K562 (cell line): ENCODE measurements around the gene GALNT17. TPM values are rescaled to one million over a fixed set of nuclear protein-coding genes. Genes with fewer than 3 reads are reported as not detected.

Experiments used
- ATAC-seq: fragments of 200-7000 bp; cut with Tn5 transposase; 3 replicates; pipeline ENCODE4 v1.9.1; 2020; ENCODE audit warnings: moderate library complexity
- BruUV-seq: library from RNA; stranded (reverse); fragments of 400-500 nt; replicated peaks from 2 replicates; lab custom pipeline; 2021; lab: Mats Ljungman, UMichigan
- CTCF ChIA-PET: fragments of 300-600 bp; formaldehyde crosslinking; extraction: SDS; loops from one replicate; lab custom pipeline; 2021; ENCODE audit warnings: low intra/inter-chr PET ratio; lab: Yijun Ruan, JAX
- POLR2A ChIA-PET: fragments of 300-600, 350-650 bp; sonication (Branson Sonifier 250); formaldehyde crosslinking; extraction: SDS; loops from one replicate; lab custom pipeline; 2021; ENCODE audit warnings: antibody characterized with exemption, inconsistent platforms; lab: Yijun Ruan, JAX
- DNase-seq, 4 experiments: peaks; one replicate each; pipeline versions ENCODE4 v3.0.0 to v3.0.0-alpha.2; 2011 to 2018; ENCODE audit warnings: low spot score in 3 of 4, mixed read lengths in 3 of 4; ENCODE audit errors: extremely low read depth in 1 of 4
- FAIRE-seq: peaks from 2 replicates; lab custom pipeline; 2011; peaks lifted over from hg19 to GRCh38; lab: Jason Lieb, UNC
- H2AFZ ChIP-seq: 2 replicates; pipeline ENCODE4 v1.6.0; 2011; ENCODE audit warnings: low read depth, low read length, control low read depth, inconsistent platforms
- H3K27ac ChIP-seq: fragments of 200-600 bp; 3 replicates; pipeline ENCODE4 v1.8.0; 2011; ENCODE audit warnings: low read depth, mild to moderate bottlenecking, control low read depth, inconsistent platforms, low read length, moderate library complexity, mixed read lengths; ENCODE audit errors: extremely low read depth
- H3K27me3 ChIP-seq, 2 experiments: fragments of 300-600 bp in 1 of 2; 2 replicates in 1 of 2; 3 replicates in 1 of 2; pipeline versions ENCODE4 v1.6.0 to v1.8.0; 2011; ENCODE audit warnings: inconsistent platforms in 2 of 2, low read length in 2 of 2, mild to moderate bottlenecking in 1 of 2, mixed read lengths in 1 of 2, moderate library complexity in 1 of 2; ENCODE audit not compliant: control insufficient read depth in 2 of 2, insufficient read depth in 2 of 2
- H3K36me3 ChIP-seq: fragments of 300-600 bp; 3 replicates; pipeline ENCODE4 v1.8.0; 2011; ENCODE audit warnings: mild to moderate bottlenecking, low read length, inconsistent platforms; ENCODE audit not compliant: control insufficient read depth, insufficient read depth
- H3K4me1 ChIP-seq, 2 experiments: fragments of 200-600 bp in 1 of 2; replicated peaks in 1 of 2; 2 replicates in 1 of 2; 3 replicates in 1 of 2; pipeline versions ENCODE4 v1.5.1 to v1.8.0; 2011; ENCODE audit warnings: inconsistent platforms in 2 of 2, low read length in 2 of 2, mild to moderate bottlenecking in 1 of 2, mixed read lengths in 1 of 2, moderate library complexity in 1 of 2; ENCODE audit not compliant: control insufficient read depth in 2 of 2, insufficient read depth in 2 of 2
- H3K4me2 ChIP-seq: 2 replicates; pipeline ENCODE4 v1.6.1; 2011; ENCODE audit warnings: low read length, control low read depth, inconsistent platforms, mixed read lengths; ENCODE audit not compliant: insufficient read depth
- H3K4me3 ChIP-seq: fragments of 200-600 bp; sonication (generic), shearing (Covaris generic); 2 replicates; pipeline ENCODE4 v1.5.1; 2016; ENCODE audit warnings: control low read depth, inconsistent platforms
- H3K79me2 ChIP-seq: fragments of 200-600 bp; 3 replicates; pipeline ENCODE4 v1.8.0; 2011; ENCODE audit warnings: low read length, inconsistent platforms; ENCODE audit not compliant: control insufficient read depth, insufficient read depth
- H3K9ac ChIP-seq, 2 experiments: 2 replicates each; pipeline versions ENCODE4 v1.6.0 to v1.6.1; 2011; ENCODE audit warnings: low read depth in 2 of 2, low read length in 2 of 2, control low read depth in 1 of 2, inconsistent platforms in 1 of 2, mild to moderate bottlenecking in 1 of 2, mixed read lengths in 1 of 2; ENCODE audit not compliant: insufficient read depth in 1 of 2
- H3K9me1 ChIP-seq: one replicate; pipeline ENCODE4 v1.6.0; 2011; ENCODE audit warnings: inconsistent platforms, mild to moderate bottlenecking, low read length, moderate library complexity; ENCODE audit not compliant: control insufficient read depth, insufficient read depth
- H3K9me3 ChIP-seq: replicated peaks from 2 replicates; pipeline ENCODE4 v1.5.1; 2011; ENCODE audit warnings: low read depth, low read length, inconsistent platforms; ENCODE audit not compliant: control insufficient read depth, insufficient read depth
- H4K20me1 ChIP-seq: replicated peaks from 2 replicates; pipeline ENCODE4 v1.6.1; 2011; ENCODE audit warnings: low read length, inconsistent platforms, mixed read lengths; ENCODE audit not compliant: control insufficient read depth, insufficient read depth
- FOXO4 ChIP-seq: fragments of 450-650 bp; formaldehyde crosslinking; IDR thresholded peaks from 2 replicates; pipeline ENCODE4 v1.4.0; 2020; ENCODE audit warnings: mild to moderate bottlenecking, moderate library complexity
- JUNB ChIP-seq: fragments of 450-650 bp; formaldehyde crosslinking; conservative IDR thresholded peaks from 2 replicates; pipeline ENCODE4 v1.4.0; 2020; ENCODE audit warnings: mild to moderate bottlenecking
- NR0B1 ChIP-seq: fragments of 450-650 bp; IDR thresholded peaks from one replicate; pipeline ENCODE4 v1.6.1; 2018; ENCODE audit warnings: mild to moderate bottlenecking, moderate library complexity; ENCODE audit not compliant: partially characterized antibody
- SMARCC2 ChIP-seq: fragments of 450-650 bp; IDR thresholded peaks from 2 replicates; pipeline ENCODE4 v1.6.1; 2017; ENCODE audit warnings: antibody characterized with exemption, moderate library complexity, mild to moderate bottlenecking, low read depth
- TCFL5 ChIP-seq: fragments of 250-450 bp; sonication (Bioruptor Pico); conservative IDR thresholded peaks from 2 replicates; pipeline ENCODE4 v1.6.1; 2021; ENCODE audit warnings: mild to moderate bottlenecking, moderate library complexity, matching md5 sums
- WGBS: fragments of 100-300 bp; shearing (Covaris generic); methylation state at CpG from one replicate; pipeline ENCODE4 v1.1.6; 2016; ENCODE audit warnings: low coverage, mixed read lengths; ENCODE audit not compliant: insufficient coverage; ENCODE audit errors: missing lambda C conversion rate; 5-methylcytosine and 5-hydroxymethylcytosine counted together
- in situ Hi-C: fragments of 300-500 bp; cut with MboI; formaldehyde crosslinking; loops from 4 replicates; pipeline ENCODE4 v1.15.0; 2018; ENCODE audit warnings: inconsistent platforms, mixed read lengths
- intact Hi-C: fragments of 100-400 bp; cut with micrococcal nuclease; formaldehyde crosslinking; loops from 2 replicates; pipeline ENCODE4 v1.14.2; 2022
- polyA plus RNA-seq, 8 experiments: library from polyadenylated mRNA; depleted of rRNA in 4 of 8; stranded (reverse) in 5 of 8; unstranded in 3 of 8; fragments of >200 nt; fragmentation: Nextera tagmentation in 2 of 8; fragmentation: Illumina TruSeq in 1 of 8; extraction: Ambion mirVana in 2 of 8; extraction: Trizol in 1 of 8; gene quantifications; 2 replicates each; pipeline versions ENCODE4 v1.2.1 to v1.2.3, GENCODE V29; 2011 to 2014; ENCODE audit warnings: inconsistent platforms in 1 of 8, missing spikeins in 1 of 8
- total RNA-seq, 7 experiments: library from RNA; depleted of rRNA in 6 of 7; stranded (reverse); fragments of >200 nt in 6 of 7; fragmentation: Illumina TruSeq in 2 of 7; extraction: Trizol in 2 of 7; gene quantifications; 2 replicates each; pipeline versions ENCODE4 v1.2.1 to v1.2.3, GENCODE V29; 2011 to 2021; ENCODE audit warnings: low replicate concordance in 1 of 7

Gene GALNT17
- total and polyA plus RNA-seq, 9 of the 15 experiments (the other 6 are each of a cell fraction or from before 2014, with no cell fraction given): not detected

DNA sequence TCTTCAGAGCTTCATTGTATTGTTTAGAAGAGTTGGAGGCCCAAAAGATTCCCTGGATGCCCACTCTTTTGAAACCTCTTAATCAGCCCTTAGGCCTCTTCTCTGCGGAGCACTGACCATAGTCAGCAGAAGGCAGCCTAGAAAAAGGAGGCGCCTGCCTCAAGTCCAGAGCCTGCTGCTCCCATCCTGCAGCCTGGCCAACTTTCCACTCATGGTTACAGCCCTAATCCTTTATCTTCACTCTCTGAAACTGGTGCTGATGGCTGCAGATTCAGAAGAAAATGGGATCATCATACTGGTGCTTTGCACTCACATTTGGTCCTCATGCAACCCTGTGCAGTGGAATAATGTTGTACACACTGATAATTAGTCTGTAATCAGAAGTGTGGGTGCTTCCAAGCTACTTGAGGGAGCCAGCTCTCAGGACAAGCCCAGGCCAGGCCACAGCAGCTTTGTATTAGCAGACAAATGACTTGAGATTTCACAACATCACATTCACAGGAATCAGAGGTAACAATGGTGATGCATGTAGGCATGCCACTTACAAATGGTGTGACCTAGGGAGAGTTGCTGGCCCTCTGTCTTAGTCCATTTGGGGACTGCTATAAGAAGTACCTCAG lies 272.9 kb downstream of the GALNT17 start:
- H3K4me2 ChIP-seq: no peak overlapping the region
- H2AFZ ChIP-seq: no peak overlapping the region
- CTCF ChIA-PET: no interaction called here
- TF ChIP-seq SMARCC2: no peak
- TF ChIP-seq TCFL5 (CRISPR knock-in tag): no peak
- no peak for TF ChIP-seq JUNB (CRISPR knock-in tag)
- TF ChIP-seq NR0B1: no peak
- TF ChIP-seq FOXO4 (CRISPR knock-in tag): no peak
- TF ChIP-seq, all 486 proteins: peak for 0
- POLR2A ChIA-PET: interaction anchor here (0.6 kb wide), 1 partner anchor 11 kb away, joined by 3 read pairs; no protein-coding TSS in a partner anchor
- Histone ChIP-seq H3K9me1 (no peaks in the 10 kb centered on the region), H3K27ac (no peak overlapping the region), H3K36me3 (no peaks in the 10 kb centered on the region), H3K79me2 (no peaks in the 10 kb centered on the region), H3K4me1 (no peaks in the 10 kb centered on the region), H3K9me3 (no peaks in the 10 kb centered on the region), H3K4me3 (no peak overlapping the region), H3K9ac (no peak overlapping the region), H3K27me3 (no peaks in the 10 kb centered on the region), H4K20me1 (no peaks in the 10 kb centered on the region)
- no peak for FAIRE-seq
- intact Hi-C loops: no loop called here
- DNase-seq: no peak
- no TSS peak for BruUV-seq
- in situ Hi-C loops: no loop called here
- no peak for ATAC-seq
- 0% methylated on average over 2 of the region's 2 CpGs for WGBS
